Measurements from ENCODE around the gene CFAP61.

Gene CFAP61

DNA sequence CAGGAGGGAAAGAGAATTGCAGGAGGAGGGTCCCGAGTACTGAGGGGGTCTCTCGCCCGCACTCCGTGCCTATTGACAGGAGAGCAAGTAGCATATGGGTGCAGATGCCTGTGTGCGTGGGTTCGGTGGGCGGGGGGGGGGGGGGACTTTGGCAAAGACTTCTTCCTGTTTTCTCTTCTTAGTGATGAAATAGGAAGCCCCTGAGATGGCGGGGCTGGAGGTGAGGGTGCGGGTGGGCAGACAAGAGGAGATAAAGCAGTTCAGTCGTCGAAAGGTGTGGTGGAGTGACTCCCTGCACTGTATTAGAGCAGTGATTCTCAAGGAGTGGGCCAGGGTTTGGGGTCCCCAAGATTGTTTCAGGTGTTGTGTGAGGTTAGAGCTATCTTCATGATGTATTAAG, 31.4 kb upstream of the CFAP61 start:
- H3K9me3 Mint-ChIP-seq (ENCODE audit: low read depth): no peaks in the 10 kb centered on the region

DNA sequence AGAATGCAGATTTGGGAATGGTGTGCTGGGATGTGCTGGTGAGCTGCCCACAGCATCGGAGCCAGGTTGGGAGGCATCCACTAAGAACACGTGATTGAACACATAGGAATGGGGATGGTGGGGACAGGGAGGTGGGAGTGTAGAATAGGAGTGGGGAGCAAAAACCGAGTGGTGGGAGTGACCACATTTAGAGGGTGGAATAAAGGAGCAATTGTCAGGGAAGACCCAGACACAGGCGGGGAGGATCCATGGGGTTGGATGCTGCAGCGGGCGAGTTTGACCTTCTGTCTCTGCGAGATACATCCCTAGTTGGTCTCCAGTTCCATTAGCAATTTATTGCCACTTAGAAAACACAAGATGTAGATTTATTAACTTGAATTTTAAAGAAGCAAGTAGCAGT, 30.5 kb upstream of the CFAP61 start:
- peak overlapping the region; percentile 59 for H3K4me3 Mint-ChIP-seq
- peaks cover 56% of the 10 kb centered on the region for H3K4me1 Mint-ChIP-seq (ENCODE audit: low read depth)
- peak overlapping the region; percentile 47 for H3K27ac Mint-ChIP-seq
- H3K9me3 Mint-ChIP-seq (ENCODE audit: low read depth): no peaks in the 10 kb centered on the region
- H3K36me3 Mint-ChIP-seq: peaks cover 7% of the 10 kb centered on the region
- H3K27me3 Mint-ChIP-seq: no peaks in the 10 kb centered on the region

More for the DNA sequence above, 31.4 kb upstream of the CFAP61 start:
- H3K27me3 Mint-ChIP-seq: no peaks in the 10 kb centered on the region
- peak overlapping the region; percentile 93 for H3K4me3 Mint-ChIP-seq
- peaks cover 60% of the 10 kb centered on the region for H3K4me1 Mint-ChIP-seq (ENCODE audit: low read depth)
- H3K27ac Mint-ChIP-seq: peak overlapping the region; percentile 84
- H3K36me3 Mint-ChIP-seq: peaks cover 7% of the 10 kb centered on the region

DNA sequence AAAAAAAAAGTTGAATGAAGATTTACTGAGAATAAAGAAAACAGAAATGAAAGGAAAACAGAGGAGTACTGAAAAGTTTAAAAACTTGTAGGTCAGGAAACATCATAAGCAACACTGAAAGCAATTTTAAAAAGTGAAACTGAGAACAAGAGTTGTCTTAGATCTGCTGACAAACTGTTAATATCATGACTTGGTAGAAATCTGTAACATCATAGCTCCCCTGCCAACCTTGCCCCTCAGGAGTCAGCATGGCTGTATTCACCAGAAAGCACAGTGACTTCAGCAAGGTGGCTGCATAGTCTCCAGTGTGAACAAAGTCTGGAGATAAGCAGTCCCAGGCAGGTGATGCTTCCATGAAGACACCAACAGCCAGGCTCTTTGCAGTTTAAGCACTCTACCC, 29.8 kb upstream of the CFAP61 start:
- Mint-ChIP-seq H3K27ac (peak overlapping the region; percentile 28), H3K36me3 (peaks cover 7% of the 10 kb centered on the region), H3K27me3 (no peaks in the 10 kb centered on the region), H3K9me3 (ENCODE audit: low read depth) (no peaks in the 10 kb centered on the region), H3K4me1 (ENCODE audit: low read depth) (peaks cover 54% of the 10 kb centered on the region), H3K4me3 (no peak overlapping the region)

DNA sequence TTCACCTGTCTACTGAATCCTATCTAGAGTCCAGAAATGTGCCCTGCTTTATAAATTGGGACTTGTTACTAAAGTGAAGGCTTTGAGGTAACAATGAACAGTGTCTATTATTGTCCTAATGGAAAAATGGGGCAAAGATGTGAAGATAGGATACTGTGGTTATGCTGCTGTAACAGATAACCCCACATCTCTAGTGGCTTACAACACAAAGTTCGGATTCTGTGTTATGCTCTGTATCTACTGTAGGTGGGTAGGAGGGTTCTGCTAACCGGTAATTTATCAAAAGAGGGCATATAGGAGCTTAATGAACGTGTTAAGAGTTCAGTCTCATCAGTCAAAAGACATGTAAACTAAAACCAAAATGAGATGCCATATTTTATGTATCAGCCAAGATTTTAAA, 28.9 kb upstream of the CFAP61 start:
- Mint-ChIP-seq H3K36me3 (peaks cover 4% of the 10 kb centered on the region), H3K4me3 (no peak overlapping the region), H3K4me1 (ENCODE audit: low read depth) (peaks cover 47% of the 10 kb centered on the region)

DNA sequence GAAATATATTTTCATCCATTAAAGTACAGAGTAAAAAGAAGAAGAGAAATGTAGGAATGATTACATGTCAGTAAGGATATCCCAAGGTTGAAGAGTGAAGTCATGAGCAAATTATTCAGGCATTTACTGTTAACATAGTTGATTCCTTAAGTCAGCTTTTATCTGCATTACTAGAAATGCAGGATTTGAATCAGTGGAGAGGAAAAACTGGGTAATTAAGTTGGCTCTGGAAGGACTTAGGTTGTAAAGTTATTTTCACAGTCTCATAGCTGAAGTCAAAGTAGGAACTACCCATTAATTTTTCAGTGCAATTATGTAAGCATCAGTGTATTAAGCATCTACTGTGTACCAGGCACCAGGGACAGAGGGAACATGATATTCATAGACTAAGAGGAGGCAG, 27.4 kb upstream of the CFAP61 start:
- H3K27me3 Mint-ChIP-seq: no peaks in the 10 kb centered on the region
- no peaks in the 10 kb centered on the region for H3K9me3 Mint-ChIP-seq (ENCODE audit: low read depth)
- H3K4me1 Mint-ChIP-seq (ENCODE audit: low read depth): peaks cover 34% of the 10 kb centered on the region
- no peak overlapping the region for H3K4me3 Mint-ChIP-seq
- H3K27ac Mint-ChIP-seq: peak overlapping the region; percentile 61
- peaks cover 6% of the 10 kb centered on the region for H3K36me3 Mint-ChIP-seq

More for the DNA sequence above, 28.9 kb upstream of the CFAP61 start:
- no peaks in the 10 kb centered on the region for H3K9me3 Mint-ChIP-seq (ENCODE audit: low read depth)
- peak overlapping the region; percentile 64 for H3K27ac Mint-ChIP-seq
- no peaks in the 10 kb centered on the region for H3K27me3 Mint-ChIP-seq

- Mint-ChIP-seq H3K4me1 (ENCODE audit: low read depth) (peaks cover 16% of the 10 kb centered on the region), H3K36me3 (peaks cover 2% of the 10 kb centered on the region), H3K4me3 (no peak overlapping the region), H3K9me3 (ENCODE audit: low read depth) (no peaks in the 10 kb centered on the region), H3K27ac (no peak overlapping the region), H3K27me3 (no peaks in the 10 kb centered on the region)
These were observed 25.0 kb upstream of the CFAP61 start for GRCh38 chr20:20027284-20027683.

- Mint-ChIP-seq H3K4me1 (ENCODE audit: low read depth) (peaks cover 6% of the 10 kb centered on the region), H3K36me3 (peaks cover 2% of the 10 kb centered on the region), H3K9me3 (ENCODE audit: low read depth) (no peaks in the 10 kb centered on the region), H3K27me3 (no peaks in the 10 kb centered on the region), H3K4me3 (no peak overlapping the region), H3K27ac (peak overlapping the region; percentile 8)
These were observed 20.5 kb upstream of the CFAP61 start for GRCh38 chr20:20031790-20032189.

DNA sequence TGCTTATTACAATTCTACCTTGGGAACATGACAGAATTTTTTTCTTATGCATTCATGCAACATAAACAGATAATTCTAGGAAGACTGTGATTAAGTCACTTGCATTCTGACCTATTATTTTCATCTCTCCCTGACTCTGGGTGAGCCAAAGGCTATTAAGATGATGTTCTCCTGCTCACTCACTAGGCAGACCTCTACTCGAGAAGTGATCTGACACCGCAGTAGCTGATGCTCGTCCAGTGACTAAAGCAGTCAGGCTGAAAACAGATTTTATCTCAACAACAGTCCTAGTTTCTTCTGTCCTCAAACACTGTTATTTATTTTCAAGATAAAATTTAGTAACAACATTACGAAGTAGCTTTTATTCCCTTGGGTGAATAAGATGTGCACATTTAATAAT, 17.8 kb upstream of the CFAP61 start:
- no peaks in the 10 kb centered on the region for H3K27me3 Mint-ChIP-seq
- no peak overlapping the region for H3K27ac Mint-ChIP-seq
- H3K4me1 Mint-ChIP-seq (ENCODE audit: low read depth): peaks cover 4% of the 10 kb centered on the region
- H3K4me3 Mint-ChIP-seq: no peak overlapping the region
- peaks cover 3% of the 10 kb centered on the region for H3K36me3 Mint-ChIP-seq
- no peaks in the 10 kb centered on the region for H3K9me3 Mint-ChIP-seq (ENCODE audit: low read depth)

- Mint-ChIP-seq H3K27ac (no peak overlapping the region), H3K9me3 (ENCODE audit: low read depth) (no peaks in the 10 kb centered on the region), H3K27me3 (no peaks in the 10 kb centered on the region), H3K36me3 (peaks cover 3% of the 10 kb centered on the region), H3K4me3 (no peak overlapping the region), H3K4me1 (ENCODE audit: low read depth) (no peaks in the 10 kb centered on the region)
These were observed 15.6 kb upstream of the CFAP61 start for GRCh38 chr20:20036756-20037155.

DNA sequence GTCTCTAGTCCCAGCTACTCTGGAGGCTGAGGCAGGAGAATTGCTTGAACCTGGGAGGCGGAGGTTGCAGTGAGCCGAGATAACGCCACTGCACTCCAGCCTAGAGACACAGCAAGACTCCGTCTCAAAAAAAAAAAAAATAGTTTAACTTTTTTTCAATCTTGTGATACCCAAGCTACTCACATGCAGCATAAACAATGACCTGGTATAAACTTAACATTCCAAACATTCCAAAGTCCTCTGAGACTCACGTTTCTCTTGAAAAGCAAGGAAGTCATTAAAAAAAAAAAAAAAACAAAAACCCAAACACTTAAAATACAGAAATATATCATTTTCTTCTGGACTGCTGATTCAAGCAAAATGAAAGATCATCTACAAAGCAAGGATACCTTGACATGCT, 14.4 kb upstream of the CFAP61 start:
- H3K4me1 Mint-ChIP-seq (ENCODE audit: low read depth): no peaks in the 10 kb centered on the region
- no peaks in the 10 kb centered on the region for H3K27me3 Mint-ChIP-seq
- H3K4me3 Mint-ChIP-seq: no peak overlapping the region
- H3K27ac Mint-ChIP-seq: no peak overlapping the region
- peaks cover 5% of the 10 kb centered on the region for H3K36me3 Mint-ChIP-seq
- H3K9me3 Mint-ChIP-seq (ENCODE audit: low read depth): no peaks in the 10 kb centered on the region

DNA sequence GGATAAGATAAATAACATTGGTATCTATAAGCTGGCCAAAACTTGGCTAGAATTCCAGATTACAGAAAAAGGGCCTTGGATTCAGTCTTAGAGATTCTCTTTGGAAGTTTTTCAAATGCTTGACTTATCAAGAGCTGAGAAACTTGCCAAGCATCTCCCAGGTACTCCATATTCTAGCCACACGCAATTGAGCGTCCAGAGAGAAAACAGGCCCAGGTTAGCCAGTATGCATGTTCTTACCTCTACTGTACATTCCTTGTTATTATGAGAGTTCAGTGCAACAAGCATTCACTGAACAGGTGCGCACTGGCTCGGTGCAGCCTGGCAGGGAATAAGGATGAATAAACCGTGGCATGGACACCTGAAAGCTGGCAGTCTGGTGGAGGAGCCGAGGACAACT, 13.7 kb upstream of the CFAP61 start:
- Mint-ChIP-seq H3K4me1 (ENCODE audit: low read depth) (no peaks in the 10 kb centered on the region), H3K36me3 (peaks cover 7% of the 10 kb centered on the region), H3K27ac (no peak overlapping the region), H3K4me3 (no peak overlapping the region), H3K9me3 (ENCODE audit: low read depth) (no peaks in the 10 kb centered on the region), H3K27me3 (no peaks in the 10 kb centered on the region)

DNA sequence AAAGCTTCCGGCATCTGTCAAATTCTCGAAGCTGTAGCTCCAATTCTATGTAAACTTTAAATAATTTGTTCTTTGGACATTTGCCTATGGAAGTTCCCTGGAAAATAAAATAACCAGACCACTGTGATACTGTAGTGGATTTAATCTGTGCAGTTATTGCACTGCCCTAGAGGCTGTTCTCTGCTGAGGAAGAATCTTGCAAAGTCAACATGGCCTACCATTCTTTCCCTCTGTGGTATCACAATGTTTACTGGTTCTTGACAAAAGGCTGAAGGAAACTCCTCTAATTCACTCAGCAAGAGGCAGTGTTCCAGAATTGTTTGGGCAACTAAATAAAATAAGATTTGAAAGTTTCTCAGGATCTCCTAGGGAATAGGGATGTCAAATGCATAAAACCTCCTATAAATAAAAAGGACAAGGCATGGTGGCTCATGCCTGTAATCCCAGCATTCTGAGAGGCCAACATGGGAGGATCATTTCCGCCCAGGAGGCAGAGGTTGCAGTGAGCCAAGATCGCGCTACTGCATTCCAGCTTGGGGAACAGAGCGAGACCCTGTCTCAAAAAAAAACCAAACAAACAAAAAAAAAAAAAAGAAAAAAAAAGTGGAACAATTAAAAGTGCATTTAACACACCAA, 12.5 kb upstream of the CFAP61 start:
- peaks cover 1% of the 10 kb centered on the region for H3K4me1 Mint-ChIP-seq (ENCODE audit: low read depth)
- no peaks in the 10 kb centered on the region for H3K9me3 Mint-ChIP-seq (ENCODE audit: low read depth)
- H3K4me3 Mint-ChIP-seq: no peak overlapping the region
- no peak overlapping the region for H3K27ac Mint-ChIP-seq
- H3K36me3 Mint-ChIP-seq: peaks cover 7% of the 10 kb centered on the region
- H3K27me3 Mint-ChIP-seq: no peaks in the 10 kb centered on the region

GRCh38 chr20:20051767-20052073, 612 bp upstream of the CFAP61 start:
- Mint-ChIP-seq H3K4me1 (ENCODE audit: low read depth) (peaks cover 31% of the 10 kb centered on the region), H3K27me3 (peaks cover 3% of the 10 kb centered on the region), H3K9me3 (ENCODE audit: low read depth) (no peaks in the 10 kb centered on the region), H3K4me3 (peak overlapping the region; percentile 99), H3K27ac (peak overlapping the region; percentile 99), H3K36me3 (peaks cover 8% of the 10 kb centered on the region)

DNA sequence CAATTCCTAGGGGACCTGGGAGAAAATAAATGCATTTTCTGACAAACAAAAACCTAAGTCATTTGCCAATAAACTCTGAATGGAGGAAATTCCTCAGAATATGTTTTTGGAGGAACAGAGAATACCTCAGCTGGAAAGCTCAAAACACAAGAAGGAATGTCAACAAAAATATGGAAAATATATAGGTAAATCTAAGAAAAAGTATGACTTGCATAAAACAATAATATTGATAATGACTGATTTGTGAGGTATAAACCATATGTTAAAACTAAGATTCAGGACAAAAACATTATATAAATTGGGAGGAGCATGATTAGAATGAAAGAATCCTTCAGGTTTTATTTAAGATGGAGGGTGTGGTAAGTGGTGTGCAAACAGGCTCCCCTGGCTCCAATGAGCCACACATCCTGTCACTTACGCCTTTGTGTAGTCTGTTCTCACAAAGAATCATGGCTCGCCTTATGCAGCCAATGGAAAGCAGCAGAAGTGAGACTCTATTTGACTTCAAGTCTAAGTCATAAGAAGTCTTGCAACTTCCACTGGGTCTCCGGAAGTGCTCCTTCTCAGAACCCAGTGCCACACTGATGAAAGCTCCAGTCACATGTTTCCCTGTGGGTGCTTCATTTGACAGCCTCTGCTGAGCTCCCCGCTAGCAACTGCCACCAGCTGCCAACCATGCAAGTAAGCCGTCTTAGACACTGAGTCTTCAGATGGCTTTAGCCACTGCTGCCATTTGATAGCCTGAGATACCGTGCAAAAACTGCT, 8.1 kb downstream of the CFAP61 start:
- H3K36me3 Mint-ChIP-seq: no peaks in the 10 kb centered on the region
- no peak overlapping the region for H3K4me3 Mint-ChIP-seq
- H3K4me1 Mint-ChIP-seq (ENCODE audit: low read depth): no peaks in the 10 kb centered on the region
- H3K27me3 Mint-ChIP-seq: peaks cover 19% of the 10 kb centered on the region
- no peaks in the 10 kb centered on the region for H3K9me3 Mint-ChIP-seq (ENCODE audit: low read depth)
- H3K27ac Mint-ChIP-seq: no peak overlapping the region

GRCh38 chr20:20063941-20064702, 11.8 kb downstream of the CFAP61 start:
- Mint-ChIP-seq H3K4me1 (ENCODE audit: low read depth) (no peaks in the 10 kb centered on the region), H3K27me3 (peaks cover 18% of the 10 kb centered on the region), H3K9me3 (ENCODE audit: low read depth) (no peaks in the 10 kb centered on the region), H3K27ac (no peak overlapping the region), H3K36me3 (no peaks in the 10 kb centered on the region), H3K4me3 (no peak overlapping the region)
